HG03159 (cell line): Measurements from ENCODE around the gene IFRD1.
"Not testable (repeated sequence)": the region's sequence is repeated elsewhere in the genome, so short reads cannot be mapped to it uniquely, and the experiment has no call there.

Experiments
- ATAC-seq: cut with Tn5 transposase; IDR thresholded peaks from one replicate; pipeline ENCODE4 v1.9.1; 2021; ENCODE audit warnings: mild to moderate bottlenecking, moderate library complexity; ENCODE audit not compliant: unreplicated experiment

IFRD1 gene

DNA sequence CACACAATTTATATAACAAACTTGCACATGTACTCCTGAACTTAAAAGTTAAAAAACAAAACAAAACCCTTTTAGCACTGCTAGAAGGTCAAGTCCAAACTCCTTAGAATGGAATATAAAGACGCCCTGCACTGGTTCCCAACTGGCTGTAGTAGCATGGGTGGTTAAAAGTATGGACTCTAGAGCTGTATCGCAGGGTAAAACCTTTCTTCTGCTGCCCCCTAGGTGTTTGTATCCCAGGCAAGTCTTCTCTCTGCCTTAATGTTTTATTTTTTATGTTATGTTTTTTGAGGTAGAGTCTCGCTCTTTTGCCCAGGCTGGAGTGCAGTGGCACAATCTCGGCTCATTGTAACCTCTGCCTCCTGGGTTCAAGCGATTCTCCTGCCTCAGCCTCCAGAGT lies 65.7 kb downstream of the IFRD1 start:
- no peak for ATAC-seq

- not testable (repeated sequence) for ATAC-seq
Observed at GRCh38 chr7:112516418-112516817, 66.2 kb downstream of the IFRD1 start.

DNA sequence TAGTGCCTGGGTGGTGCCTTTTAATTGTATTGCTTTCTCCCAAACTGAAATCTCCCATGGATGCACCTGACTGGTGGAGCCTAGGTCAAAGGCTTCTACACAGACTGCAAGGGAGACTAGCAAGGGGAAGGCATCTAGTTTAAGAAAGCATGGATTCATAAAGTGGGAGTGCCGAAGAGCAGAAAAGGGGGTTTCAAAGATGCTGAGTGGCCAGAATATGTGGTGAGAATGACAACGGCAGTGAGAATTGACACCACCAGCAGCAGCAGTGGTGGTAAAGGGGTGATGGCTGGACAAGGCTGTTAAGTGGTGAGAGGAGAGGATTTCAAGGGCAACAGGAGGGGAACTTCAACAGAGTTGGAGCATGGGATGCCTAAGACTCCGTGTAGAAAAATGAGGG lies 67.2 kb downstream of the IFRD1 start:
- ATAC-seq = no peak

GRCh38 chr7:112520787-112521186 lies 70.5 kb downstream of the IFRD1 start:
- ATAC-seq = no peak

- ATAC-seq = no peak
Observed at GRCh38 chr7:112521942-112522341, 71.7 kb downstream of the IFRD1 start.

DNA sequence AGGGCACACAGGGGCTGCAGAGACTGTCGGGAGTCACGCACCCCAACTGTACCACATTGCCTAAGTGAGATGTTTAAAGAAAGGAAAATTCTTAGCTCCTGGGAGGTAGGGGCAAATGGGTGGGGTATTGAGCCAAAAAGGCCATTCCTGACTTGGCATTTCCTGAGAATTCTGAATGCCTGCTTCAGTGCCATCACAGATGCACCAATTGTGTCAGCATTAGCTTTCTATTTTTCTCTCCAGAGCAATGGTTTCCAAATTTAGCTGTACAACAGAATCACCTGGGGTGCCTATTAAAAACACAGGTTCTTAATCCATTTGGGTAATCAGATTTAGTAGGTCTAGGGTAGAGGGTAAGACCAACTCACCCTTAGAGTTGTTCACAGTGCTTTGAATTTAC lies 73.6 kb downstream of the IFRD1 start:
- ATAC-seq = no peak
